Lower leg skin (tissue), 4 donors: Measurements from ENCODE around the gene DGKB. TPM values are rescaled to one million over a fixed set of nuclear protein-coding genes. Genes with fewer than 3 reads are reported as not detected.

Experiments
- DNase-seq, 2 donors: peaks; one replicate each; pipeline ENCODE4 v3.0.0-alpha.2; 2019; ENCODE audit warnings: low spot score in 2 of 2
- H3K4me3 ChIP-seq: fragments of 200-600 bp; sonication (generic); 2 replicates; pipeline ENCODE4 v1.5.1; 2017; ENCODE audit warnings: mild to moderate bottlenecking, low read depth; ENCODE audit not compliant: poor library complexity, severe bottlenecking
- POLR2A ChIP-seq, 2 donors: fragments of 450-650 bp; IDR thresholded peaks; one replicate each; pipeline ENCODE4 v1.6.1; 2016 to 2017; ENCODE audit warnings: antibody characterized with exemption in 2 of 2, mild to moderate bottlenecking in 1 of 2, moderate library complexity in 1 of 2
- WGBS, 2 donors: methylation state at CpG; one replicate each; pipeline ENCODE4 v1.1.5; 2018; 5-methylcytosine and 5-hydroxymethylcytosine counted together
- intact Hi-C: fragments of 100-400 bp; cut with DNase I; formaldehyde crosslinking; loops from one replicate; pipeline ENCODE4 v1.15.0; 2023; ENCODE audit warnings: low total_unique reads
- total RNA-seq, 4 donors: library from RNA; depleted of rRNA; stranded (reverse); fragments of >200 nt; gene quantifications; one replicate each; pipeline ENCODE4 v1.1.0, GENCODE V29; 2016
- TF ChIP-seq, protein P1 (sequence below), 3 donors: fragments of 450-650 bp; IDR thresholded peaks; one replicate each; pipeline ENCODE4 v1.5.1; 2016; ENCODE audit warnings: antibody characterized with exemption in 3 of 3, mild to moderate bottlenecking in 3 of 3, moderate library complexity in 2 of 3

DGKB gene
- total RNA-seq, 4 donors from 2014 or later, result 0.05 to 0.58 TPM; not detected in 2

DNA sequence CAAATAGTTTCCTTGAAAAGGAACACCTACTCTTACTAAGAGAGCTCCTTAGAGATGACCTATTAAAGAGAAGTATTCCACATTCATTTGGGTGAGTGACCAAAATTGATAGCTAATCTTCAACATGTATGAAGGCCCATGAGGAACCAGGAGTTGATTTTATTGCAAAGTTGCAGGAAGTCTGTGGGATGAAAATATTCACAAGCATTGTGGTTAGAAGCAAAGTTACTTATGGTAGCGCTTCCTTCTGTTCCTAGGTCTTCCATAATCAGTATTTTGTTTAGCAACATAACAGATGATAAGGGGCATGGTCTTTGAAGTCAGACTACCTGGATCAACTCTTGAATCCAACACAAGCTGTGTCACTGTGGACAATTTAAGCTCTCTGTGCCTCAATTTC lies 164.5 kb downstream of the DGKB start:
- intact Hi-C loops, result no loop called here
- WGBS, 2 donors, result 0 to 38% methylated on average over 1 of the region's 1 CpG
- H3K4me3 ChIP-seq, result no peak overlapping the region
- no peak for DNase-seq
- TF ChIP-seq, protein P1, sequence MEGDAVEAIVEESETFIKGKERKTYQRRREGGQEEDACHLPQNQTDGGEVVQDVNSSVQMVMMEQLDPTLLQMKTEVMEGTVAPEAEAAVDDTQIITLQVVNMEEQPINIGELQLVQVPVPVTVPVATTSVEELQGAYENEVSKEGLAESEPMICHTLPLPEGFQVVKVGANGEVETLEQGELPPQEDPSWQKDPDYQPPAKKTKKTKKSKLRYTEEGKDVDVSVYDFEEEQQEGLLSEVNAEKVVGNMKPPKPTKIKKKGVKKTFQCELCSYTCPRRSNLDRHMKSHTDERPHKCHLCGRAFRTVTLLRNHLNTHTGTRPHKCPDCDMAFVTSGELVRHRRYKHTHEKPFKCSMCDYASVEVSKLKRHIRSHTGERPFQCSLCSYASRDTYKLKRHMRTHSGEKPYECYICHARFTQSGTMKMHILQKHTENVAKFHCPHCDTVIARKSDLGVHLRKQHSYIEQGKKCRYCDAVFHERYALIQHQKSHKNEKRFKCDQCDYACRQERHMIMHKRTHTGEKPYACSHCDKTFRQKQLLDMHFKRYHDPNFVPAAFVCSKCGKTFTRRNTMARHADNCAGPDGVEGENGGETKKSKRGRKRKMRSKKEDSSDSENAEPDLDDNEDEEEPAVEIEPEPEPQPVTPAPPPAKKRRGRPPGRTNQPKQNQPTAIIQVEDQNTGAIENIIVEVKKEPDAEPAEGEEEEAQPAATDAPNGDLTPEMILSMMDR (IDR thresholded peaks at IDR 0.05), result no peak
- TF ChIP-seq POLR2A (IDR thresholded peaks at IDR 0.05), result no peak

DNA sequence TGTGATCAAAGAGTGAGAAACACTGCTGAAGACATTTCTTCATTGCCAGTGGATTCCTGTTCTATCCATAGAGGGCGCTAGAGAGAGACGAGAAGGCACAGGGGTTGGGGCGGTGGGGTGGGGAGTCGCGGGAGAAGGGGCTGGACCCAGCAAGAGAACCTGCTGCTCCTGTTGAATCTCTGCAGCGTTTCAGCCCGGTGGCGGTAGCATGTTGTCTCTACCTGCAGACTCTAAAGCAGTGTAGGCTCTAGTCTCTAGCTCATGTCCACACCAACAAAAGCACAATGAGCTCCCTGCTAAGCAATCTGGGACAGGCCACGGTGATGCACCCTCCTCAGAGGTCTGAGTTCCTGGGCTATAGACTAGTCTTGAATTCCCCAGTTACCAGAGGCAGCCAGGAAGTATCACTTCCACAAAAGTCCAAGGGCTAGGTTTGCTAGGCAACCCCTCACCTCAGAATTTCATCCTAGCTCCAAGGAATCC lies 167.7 kb downstream of the DGKB start:
- DNase-seq, result no peak
- WGBS, 2 donors, result 33 to 41% methylated on average over 9 of the region's 9 CpGs
- TF ChIP-seq POLR2A (IDR thresholded peaks at IDR 0.05), result no peak
- TF ChIP-seq, protein P1 (IDR thresholded peaks at IDR 0.05), result no peak
- H3K4me3 ChIP-seq, result no peak overlapping the region
- intact Hi-C loops, result no loop called here

DNA sequence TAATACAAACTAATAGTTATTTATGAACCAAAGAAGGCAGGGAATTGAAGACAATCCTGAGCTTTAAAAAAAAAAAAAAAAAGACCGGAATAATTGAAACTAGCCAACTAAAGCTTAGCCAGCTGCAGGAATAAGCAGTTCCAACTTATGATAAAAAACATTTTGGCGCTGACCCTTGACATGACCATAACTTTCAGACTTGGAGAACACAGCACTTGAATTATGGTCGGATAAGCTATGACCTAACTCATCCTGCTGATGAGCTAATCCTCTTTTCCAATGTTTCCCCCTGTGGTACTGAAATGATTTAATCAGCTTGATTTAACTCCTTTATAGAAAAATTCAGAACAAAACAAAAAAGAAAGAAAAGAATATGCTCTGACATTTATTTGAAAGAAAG lies 181.8 kb downstream of the DGKB start:
- DNase-seq, result no peak
- TF ChIP-seq POLR2A (IDR thresholded peaks at IDR 0.05), result no peak
- TF ChIP-seq, protein P1 (IDR thresholded peaks at IDR 0.05), result no peak
- H3K4me3 ChIP-seq, result no peak overlapping the region
- 52 to 73% methylated on average over 3 of the region's 3 CpGs for WGBS, 2 donors
- intact Hi-C loops, result no loop called here

DNA sequence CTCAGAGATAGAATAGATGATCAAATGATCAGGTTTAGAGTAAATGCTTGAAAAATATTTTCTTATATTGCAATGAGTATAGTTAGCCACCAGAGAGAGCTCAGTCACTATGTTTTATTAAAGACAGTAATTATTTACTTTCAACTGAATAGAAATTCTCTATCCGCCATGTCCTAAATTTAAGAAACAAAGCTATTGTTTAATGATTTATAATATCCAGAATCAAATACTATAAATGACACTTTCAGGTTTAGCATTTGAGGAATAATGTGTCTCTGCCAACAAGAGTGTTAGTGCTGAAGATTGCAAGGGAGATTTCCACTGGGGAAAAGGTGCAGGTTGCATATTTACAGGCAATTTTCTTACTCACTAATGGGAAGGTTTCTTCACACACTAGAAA lies 184.7 kb downstream of the DGKB start:
- no peak overlapping the region for H3K4me3 ChIP-seq
- no peak for TF ChIP-seq POLR2A (IDR thresholded peaks at IDR 0.05)
- TF ChIP-seq, protein P1 (IDR thresholded peaks at IDR 0.05), result no peak
- no peak for DNase-seq
- intact Hi-C loops, result no loop called here
- WGBS, 2 donors, result 19 to 26% methylated on average over 1 of the region's 1 CpG

GRCh38 chr7:14717169-14717568 lies 185.4 kb downstream of the DGKB start:
- TF ChIP-seq, protein P1 (IDR thresholded peaks at IDR 0.05), result no peak
- TF ChIP-seq POLR2A (IDR thresholded peaks at IDR 0.05), result no peak
- H3K4me3 ChIP-seq, result no peak overlapping the region
- intact Hi-C loops, result no loop called here
- DNase-seq, result no peak

GRCh38 chr7:14714161-14714728 lies 188.3 kb downstream of the DGKB start:
- TF ChIP-seq, protein P1 (IDR thresholded peaks at IDR 0.05), result no peak
- 86 to 90% methylated on average over 3 of the region's 3 CpGs for WGBS, 2 donors
- intact Hi-C loops, result no loop called here
- DNase-seq, result no peak
- H3K4me3 ChIP-seq, result no peak overlapping the region
